ENCODE data around the gene ITGB2.
A peak's percentile ranks its signal among the peaks of the same experiment; 100 is the strongest.

The ITGB2 gene

DNA sequence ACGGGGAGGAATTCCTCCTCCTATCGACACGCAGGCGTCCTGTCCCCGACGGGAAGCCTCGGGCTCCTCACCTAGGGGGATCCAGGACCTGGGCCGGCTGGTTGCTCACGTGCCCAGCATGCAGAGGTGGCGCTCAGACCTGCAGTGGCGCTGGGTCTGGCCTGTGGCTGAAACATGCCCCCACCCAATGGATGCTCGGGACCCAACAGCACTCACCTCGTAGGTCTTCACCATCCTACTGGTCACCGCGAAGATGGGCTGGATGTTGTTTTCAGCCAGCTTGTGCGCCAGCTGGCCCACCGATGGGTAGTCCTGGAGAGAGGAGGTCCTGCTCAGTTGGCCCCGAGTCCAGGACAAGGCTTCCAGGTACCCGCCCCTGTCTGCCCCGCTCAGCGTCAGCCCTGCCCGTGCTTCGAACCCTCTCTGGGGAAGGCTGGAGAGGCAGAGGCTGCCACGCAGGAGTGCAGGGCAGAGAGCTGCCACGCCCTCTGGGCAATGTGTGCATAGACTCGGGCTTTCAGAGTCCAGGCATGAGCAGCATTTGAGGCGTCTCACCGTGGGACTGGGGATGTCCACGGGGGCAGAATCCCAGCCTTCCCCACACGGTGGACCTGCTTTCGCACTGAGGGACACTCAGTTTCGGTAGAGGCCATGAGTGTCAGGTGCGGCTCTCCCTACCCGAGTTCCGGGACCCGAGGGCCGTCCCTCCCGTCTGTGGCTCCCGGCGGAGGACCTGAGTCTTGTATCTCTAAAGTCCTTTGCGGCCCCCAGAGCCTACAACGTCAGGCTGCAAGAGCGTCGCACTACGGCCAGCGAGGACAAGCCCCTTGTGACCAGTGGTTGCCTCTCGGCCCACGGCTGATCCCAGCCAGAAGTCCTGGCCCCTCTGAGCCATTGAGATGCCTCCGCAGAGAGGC lies 21.6 kb downstream of the ITGB2 start:
- DNase-seq (ENCODE audit: low read depth in 3 of 3, low spot score in 1 of 3): no peak

DNA sequence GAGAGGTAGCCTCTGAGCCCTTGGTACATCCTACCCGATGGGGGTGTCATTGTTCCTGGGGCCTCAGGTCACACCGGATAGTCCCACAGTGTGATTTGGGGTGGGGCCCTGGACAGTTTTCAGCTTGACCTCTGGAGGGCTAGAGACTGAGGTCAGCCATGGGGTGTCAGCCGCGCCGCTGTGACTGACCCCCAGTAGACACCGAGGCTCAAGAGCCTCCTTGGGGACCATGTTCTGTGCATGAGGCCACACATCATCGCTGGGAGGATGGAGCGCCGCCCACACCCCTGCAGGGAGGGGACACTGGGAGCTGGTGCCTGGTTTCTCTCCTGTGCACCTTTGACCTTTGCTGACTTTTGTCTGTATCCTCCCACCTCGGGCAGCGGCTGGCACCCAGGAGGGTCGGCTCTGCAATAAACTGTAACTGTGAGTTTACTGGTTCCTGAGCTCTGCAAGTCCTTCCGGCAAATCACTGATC lies 22.6 kb downstream of the ITGB2 start:
- no peak for DNase-seq (ENCODE audit: low read depth in 3 of 3, low spot score in 1 of 3)

DNA sequence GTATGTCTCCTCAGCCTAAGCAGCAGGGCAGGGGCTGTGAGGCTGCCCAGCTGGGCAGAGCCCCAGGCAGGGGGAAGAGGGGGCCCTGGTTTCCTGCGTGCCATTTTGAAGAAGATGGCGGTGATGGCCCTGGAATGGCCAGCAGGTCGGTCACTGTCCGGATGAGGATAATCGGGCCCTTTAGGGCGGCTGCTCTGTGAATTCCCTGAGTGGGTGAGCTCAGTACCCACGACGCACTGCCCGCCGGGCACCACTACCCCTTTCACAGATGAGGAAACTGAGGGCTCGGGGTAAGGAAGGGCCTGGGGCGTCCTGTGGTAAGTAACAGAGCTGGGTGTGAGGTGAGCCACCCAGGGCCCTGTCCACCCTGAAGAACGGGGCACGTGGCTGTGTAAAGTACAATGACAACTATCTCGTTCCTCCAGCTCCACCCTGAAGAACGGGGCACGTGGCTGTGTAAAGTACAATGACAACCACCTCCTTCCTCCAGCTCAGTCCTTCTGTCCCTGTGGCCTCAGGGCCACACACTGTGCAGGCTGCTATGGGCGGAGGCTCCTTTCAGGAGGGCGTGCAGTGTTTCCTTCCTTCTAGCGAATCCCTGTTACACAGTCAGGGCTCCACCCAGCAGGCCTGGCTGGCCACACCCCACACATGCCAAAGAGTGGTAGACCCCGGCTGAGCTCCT lies 23.2 kb downstream of the ITGB2 start:
- no peak for DNase-seq (ENCODE audit: low read depth in 3 of 3, low spot score in 1 of 3)

DNA sequence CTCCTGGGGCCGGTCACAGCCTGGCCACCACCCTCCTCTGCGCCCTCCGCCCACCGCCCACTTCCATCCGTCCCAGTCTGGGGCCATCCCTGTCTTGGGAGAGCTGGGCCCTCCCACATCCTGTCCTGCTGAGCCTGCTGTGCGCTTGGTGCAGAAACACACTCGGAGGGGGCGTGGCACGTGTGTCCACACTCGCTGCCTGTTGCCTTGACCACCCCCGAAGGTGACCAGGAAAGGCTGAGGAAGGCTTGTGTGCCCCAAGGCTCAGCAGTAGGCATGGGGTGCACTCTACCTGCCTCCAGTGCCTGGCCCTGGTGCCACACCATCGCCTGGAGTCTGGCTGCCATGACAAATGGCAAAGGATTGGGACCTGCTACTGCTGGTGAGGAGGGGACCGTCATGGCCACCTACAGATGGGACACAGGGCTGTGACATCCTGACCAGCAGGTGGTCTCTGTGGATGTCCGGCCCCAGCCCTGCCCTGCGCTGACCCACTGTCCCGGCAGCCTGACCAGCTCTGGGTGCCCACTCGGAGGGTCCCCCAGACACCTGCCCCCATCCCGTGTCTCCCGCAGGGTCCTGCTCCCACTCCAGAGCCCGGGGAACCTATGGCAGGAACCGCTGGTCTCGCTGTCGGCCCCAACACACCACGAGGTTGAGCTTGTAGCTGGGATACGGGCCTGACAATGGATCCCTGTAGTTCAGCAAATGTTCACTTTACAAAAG lies 24.0 kb downstream of the ITGB2 start:
- no peak for DNase-seq (ENCODE audit: low read depth in 3 of 3, low spot score in 1 of 3)

DNA sequence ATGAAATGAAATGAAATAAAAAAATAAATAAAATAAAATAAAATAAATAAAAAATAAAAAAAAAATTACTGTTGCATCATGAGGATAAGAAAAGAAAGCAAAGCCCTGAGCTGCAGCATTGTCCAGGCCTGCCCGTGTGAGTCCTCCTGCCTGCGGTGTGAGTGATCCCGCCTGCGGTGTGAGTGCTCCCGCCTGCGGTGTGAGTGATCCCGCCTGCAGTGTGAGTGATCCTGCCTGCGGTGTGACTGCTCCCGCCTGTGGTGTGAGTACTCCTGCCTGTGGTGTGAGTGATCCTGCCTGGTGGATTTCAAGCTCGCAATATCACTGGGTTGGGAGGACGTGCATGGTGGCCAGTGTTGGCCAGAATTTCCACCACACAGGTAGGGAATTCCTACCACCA lies 24.8 kb downstream of the ITGB2 start:
- no peak for DNase-seq (ENCODE audit: low read depth in 3 of 3, low spot score in 1 of 3)

DNA sequence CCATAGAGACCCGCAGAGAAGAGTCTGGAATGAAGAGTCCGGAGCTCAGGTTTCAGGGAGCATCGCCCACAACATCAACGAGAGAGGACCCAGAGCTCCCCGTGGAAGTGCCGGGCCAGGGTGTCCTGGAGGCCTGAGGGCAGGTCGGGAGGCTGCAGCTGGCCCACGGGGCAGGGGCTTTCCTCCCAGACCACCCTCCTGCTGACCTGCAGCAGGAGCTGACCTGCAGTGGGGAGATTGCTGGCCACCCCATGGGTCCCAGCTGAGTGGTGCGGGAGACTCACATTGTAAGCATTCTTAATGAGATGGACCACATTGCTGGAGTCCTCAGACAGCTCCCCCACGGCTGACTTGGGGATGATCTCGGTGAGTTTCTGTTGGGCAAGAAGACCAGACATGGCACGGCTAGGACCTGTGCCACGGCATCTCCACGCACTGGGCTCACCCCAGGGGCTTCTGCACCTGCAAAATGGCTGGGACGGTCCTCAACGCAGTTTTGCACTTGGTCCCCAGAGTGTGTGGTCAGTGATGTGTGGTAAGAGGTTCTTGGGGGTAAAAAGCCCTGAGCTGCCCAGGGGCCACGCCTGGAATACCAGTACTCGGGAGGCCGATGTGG lies 25.9 kb downstream of the ITGB2 start:
- no peak for DNase-seq (ENCODE audit: low read depth in 3 of 3, low spot score in 1 of 3)

DNA sequence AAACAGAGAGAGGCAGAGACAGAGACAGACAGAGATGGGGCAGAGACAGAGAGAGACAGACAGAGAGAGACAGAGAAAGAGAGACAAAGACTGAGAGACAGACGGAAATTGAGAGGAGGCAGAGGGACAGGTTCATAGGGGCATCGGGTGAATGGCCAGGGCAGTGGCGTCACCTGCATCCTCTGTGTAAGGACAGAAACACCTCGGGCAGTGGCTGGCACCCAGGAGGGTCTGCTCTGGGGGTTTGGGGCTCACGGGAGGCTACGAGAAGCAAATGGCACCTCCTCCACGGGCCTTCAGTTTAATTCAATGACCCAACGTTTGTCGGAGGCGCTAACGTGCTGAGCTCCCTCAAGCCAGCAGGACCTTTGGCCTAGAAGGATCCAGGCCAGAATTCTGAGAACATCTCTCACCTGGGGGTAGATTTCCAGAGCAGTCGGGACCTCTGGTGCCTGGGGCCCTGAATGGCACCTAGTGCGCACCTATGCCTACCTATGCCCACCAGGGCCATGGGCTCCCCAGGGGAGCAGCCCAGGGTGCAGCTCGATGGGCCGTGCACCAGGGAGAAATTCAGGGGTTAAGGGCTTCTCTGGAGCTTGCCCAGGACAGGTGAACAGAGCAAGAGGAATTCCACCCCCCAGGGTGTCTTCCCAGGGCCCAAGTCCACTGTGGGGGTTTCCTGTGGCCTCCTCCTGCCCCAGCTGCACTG lies 26.6 kb downstream of the ITGB2 start:
- no peak for DNase-seq (ENCODE audit: low read depth in 3 of 3, low spot score in 1 of 3)

DNA sequence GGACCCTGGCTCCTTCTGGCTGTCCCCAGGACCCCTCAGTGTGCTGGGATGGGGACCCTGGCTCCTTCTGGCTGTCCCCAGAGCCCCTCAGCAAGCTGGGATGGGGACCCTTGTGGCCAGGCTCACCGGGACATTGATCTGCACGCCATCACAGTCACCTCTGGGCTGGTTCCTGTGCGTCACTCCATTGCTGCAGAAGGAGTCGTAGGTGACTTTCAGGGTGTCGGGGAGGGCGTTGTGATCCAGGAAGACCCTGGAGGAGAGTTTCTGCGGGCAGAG lies 27.5 kb downstream of the ITGB2 start:
- DNase-seq (ENCODE audit: low read depth in 3 of 3, low spot score in 1 of 3): no peak

DNA sequence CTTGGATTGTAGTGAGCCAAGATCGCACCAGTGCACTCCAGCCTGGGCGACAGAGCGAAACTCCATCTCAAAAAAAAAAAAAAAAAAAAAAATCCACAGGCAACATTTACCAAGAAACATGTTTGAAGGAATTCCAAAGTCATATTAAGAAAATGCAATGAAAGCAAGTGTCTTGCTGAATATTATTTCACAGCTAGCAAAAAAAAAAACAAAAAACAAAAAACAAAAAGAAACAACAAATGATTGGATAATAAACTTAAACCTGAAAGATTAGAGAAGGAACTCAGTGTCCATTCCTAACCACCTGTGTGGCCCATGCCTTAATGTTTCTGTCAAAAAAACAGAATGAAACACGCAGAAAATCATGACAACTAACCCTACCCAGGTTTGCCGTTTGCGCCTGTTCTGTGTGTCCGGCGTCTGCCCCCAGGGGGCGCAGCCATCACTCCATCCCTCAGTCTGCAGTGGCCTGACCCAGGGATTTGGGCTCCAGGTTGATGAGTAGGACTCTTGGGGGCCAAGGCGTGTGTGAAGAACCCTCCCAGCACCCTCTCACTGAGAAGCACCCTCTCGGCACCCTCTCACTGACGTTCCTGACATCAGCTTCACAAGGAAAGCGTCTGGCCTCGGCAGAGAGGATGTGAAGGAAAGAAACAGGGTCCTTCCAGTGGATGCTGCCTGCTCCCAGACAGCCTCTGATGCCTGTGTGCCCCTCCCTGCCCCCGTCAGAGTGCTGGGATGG lies 28.0 kb downstream of the ITGB2 start:
- DNase-seq (ENCODE audit: low read depth in 3 of 3, low spot score in 1 of 3): peak; percentile 53 to 78 (median 66)

DNA sequence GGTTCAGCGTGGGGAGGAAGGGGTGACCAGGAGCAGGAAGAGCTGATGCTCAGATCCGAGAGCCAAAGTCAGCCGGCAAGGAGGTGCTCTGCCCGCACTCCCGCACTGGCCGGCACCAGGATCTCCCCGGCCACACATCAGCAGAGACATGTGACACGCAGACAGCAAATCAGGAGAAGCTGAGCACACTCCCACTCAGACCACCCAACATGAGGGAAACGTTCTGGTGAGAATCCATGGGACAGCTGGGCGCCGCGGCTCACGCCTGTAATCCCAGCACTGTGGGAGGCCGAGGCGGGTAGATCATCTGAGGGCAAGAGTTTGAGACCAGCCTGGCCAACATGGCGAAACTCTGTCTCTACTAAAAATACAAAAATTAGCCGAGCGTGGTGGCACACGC lies 28.6 kb downstream of the ITGB2 start:
- DNase-seq (ENCODE audit: low read depth in 3 of 3, low spot score in 1 of 3): no peak

DNA sequence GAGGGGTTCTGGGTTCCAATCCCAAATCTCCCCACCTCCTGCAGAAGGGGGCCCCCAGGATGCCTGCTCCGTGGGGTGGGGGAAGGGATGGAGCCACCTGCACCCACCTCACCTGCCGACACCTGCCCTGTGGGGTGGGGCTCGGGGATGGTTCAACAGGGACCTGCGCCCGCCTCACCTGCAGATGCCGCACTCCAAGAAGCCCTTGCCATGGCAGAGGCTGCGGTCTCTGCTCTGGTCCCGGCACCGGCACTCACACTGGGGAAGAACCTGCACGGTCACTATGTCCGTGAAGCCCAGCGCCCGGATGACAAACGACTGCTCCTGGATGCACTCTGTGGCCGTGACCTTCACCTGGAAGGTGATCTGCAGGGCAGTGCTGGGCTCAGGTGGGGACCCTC lies 29.1 kb downstream of the ITGB2 start:
- no peak for DNase-seq (ENCODE audit: low read depth in 3 of 3, low spot score in 1 of 3)

DNA sequence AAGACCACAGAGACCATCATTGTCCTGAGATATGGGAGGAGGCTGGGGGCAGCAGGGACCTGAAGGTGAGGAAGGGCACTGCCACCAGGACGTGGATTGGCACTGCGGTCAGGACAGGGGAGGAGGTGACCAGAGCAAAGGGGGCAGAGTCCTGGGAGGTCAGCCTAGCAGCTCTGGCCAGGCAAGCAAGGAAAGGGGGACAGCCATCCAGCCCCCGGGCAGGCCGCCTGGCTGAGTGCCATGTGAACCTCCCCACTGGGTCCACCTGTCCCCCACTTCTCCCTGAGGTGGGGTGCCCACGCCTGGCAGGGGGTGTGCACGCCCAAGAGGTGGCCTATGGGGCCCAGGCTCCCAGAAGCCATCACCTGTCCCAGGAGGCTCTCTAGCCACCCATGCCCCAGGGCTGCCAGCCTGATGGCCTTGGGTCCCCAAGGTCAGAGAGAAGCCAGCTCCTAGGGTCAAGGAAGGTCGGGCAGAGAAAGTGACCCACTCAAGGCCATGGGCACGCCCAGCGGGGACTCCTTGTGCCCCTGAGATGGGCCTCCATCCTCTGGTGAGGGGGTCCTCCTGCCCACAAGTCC lies 29.6 kb downstream of the ITGB2 start:
- no peak for DNase-seq (ENCODE audit: low read depth in 3 of 3, low spot score in 1 of 3)

DNA sequence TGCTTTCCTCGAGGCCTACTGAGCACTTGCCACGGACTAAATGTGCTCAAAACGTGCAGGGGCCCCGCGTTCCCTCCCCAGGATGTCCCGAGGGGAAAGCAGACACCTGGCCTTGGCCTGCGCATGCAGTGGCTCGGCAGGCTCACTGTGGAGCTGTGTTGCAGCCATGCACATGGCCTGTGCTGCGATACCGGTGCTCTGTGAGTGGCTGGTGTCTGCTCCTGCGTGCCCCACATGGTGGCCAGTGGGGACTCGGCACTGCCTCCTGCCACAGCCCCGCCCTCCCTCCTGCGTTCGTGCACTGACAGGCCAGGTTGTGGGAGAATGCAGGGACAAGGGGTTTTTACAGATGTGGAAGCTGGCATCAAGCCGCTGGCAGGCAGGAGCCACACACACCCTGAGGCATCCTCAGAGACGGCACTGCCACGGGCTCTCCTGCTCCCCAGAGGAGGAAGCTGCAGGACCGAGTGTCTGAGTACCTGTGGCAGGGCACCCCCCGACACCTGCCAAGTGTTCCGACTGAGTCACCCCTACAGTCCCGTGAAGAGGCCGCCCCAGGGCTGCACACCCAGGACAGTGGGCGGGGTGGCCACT lies 30.3 kb downstream of the ITGB2 start:
- no peak for DNase-seq (ENCODE audit: low read depth in 3 of 3, low spot score in 1 of 3)

DNA sequence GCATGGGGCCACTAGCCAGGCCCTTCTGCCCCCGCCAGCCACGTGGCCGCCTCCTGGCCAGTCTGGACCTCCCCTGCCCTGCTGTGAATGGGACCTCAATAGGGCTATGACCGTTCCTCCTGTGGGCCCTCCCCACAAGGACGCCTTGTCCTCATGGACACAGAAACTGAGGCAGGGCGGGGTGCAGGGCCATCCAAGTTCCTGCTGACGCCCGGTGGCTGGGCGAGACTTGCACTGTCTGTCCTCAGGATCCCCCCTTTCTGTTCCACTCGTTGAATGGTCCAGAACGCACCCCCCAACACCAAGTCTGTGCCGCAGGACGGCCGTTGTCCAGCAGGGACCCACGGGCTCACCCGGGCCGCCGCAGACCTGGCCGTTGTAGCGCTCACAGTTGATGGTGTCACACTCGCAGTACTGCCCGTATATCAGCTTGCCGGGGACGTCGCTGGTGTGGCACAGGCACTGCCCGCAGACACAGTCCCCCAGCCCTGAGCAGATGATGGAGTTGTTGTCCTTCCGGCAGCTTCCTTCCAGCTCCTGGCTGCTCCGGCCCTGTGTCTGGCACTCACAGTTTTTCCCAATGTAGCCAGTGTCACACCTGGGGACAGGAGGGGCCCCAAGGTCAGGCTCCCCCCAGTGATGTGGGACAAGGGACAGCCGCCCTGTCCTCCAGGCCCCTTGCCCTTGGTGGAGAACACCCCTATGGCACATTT lies 30.9 kb downstream of the ITGB2 start:
- DNase-seq (ENCODE audit: low read depth in 3 of 3, low spot score in 1 of 3): no peak

DNA sequence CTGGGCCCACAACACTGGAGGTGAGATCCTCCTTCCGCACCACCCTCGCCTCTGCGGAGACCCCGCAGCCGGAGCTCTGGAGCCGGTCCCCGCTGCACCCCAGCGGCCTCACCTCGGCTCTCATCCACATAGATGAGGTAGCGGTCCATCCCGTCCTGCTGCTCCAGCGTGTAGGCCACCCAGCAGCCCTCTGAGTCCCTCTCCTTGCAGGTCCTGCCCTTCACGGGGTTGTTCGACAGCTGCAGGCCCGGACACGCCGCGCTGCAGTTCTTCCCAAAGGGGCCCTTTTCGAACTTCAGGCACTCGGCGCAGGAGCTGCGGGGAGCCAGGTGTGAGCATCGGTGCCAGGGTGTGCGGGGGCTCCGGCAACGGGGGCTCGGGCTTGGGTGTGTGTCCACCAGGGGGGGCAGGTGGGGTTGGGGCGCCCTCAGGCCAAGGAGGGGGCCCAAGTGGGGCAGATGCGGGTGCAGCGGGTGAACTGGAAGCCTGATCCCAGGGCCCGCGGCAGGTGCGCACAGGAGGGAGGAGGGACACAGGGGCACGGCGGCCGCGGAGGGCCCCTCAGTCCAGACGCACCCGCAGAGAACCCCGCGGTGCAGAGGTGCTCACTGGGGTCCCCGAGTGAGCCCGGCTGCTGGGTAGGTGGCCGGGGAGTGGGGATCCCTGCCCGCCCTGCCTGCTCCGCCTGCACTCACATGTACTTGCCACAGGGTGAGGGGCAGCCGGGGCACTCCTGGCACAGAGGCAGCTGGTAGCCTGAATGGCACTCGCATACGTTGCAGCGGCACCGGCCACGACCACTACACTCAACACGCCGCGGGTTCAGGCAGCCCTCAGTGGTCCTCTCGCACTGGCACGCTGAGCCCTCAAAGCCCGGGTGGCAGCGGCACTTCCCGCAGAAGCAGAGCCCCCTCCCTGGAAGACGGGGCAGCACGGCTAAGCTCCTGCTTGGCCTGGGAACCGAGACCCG lies 31.8 kb downstream of the ITGB2 start:
- no peak for DNase-seq (ENCODE audit: low read depth in 3 of 3, low spot score in 1 of 3)

DNA sequence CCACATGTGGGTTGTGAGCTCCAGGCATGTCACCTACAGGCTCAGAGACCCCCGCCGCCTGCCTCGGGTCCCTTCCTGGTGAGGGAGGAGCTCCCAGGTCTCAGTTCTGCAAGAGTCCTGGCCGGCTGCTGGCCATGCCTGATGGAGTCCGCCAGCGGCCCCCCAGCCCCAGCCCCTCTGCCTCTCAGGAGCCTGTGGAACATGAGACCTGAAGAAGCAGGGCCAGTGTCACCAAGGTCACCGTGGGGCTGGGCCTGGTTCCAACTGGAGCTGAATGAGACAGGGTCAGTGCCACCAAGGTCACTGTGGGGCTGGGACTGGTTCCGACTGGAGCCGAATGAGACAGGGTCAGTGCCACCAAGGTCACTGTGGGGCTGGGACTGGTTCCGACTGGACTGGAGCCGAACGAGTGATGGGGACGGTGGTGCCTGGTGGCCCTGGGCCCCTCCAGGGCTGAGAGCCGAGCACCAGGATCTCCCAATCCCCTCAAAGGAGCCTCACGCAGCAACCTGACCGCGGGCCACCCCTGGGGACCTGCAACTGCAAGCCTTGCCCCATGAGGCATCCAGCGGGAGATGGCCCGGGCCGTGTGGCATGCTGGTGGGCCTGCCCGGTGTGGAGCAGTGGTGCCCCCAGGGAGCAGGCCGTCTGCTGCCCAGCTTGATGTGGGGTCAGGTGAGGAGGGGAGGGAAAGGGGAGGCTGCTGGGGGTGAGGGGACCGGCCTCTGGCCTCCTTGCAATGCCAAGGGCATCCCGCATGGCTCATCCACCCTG lies 32.7 kb downstream of the ITGB2 start:
- no peak for DNase-seq (ENCODE audit: low read depth in 3 of 3, low spot score in 1 of 3)

All from stimulated activated CD4-positive, alpha-beta T cell treated with anti-CD3 and anti-CD28 coated beads, TNF-alpha, amount 100 ng/mL, for 1 hour (primary cell).